Hematopoietic multipotent progenitor cell treated with erythropoietin and hydrocortisone succinate and interleukin-3 and kit ligand, for 8 days (in vitro differentiated cells): ENCODE results near the gene MAP2K2.
"Not testable (repeated sequence)": the region's sequence is repeated elsewhere in the genome, so short reads cannot be mapped to it uniquely, and the experiment has no call there.

ENCODE experiments used
- DNase-seq: peaks from one replicate; pipeline ENCODE4 v3.0.0-alpha.2; 2015

The MAP2K2 gene

GRCh38 chr19:4123615-4124568, at the start of gene MAP2K2:
Gene MAP2K2 (minus strand): TSS chr19:4124122. CDS start chr19:4123875, 247 bp downstream.
- peak; percentile 92 for DNase-seq

DNA sequence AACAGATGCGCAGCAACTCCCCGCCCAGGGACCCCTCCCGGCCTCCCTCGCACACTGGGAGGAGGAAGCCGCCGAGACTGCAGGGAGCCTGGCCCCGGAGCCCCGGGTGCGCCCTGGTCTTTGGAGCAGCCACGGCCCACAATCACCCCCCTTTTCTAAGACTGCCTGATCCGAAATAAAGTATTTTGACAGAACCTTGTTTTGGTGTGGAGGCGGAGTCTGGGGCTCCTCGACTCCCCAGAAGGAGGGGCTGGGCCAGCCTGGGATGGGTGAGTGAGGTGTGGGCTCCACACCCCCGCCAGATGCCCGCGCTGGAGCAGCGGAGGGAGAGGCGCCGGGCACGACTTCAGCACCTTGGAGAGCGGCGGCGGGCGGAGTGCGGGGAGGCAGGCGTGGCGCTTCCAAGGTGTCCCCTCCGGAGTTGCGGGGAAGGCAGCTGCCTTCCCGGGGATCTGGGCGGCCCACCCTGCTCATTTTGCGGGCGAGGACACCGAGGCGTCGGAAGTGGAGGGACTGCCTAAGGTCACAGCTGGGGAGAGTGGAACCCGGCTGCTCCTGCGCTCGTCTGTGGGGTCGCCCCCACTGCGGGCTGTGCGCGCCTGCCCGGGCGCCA, 49.0 kb upstream of the MAP2K2 start:
- peak; percentile 49 for DNase-seq

DNA sequence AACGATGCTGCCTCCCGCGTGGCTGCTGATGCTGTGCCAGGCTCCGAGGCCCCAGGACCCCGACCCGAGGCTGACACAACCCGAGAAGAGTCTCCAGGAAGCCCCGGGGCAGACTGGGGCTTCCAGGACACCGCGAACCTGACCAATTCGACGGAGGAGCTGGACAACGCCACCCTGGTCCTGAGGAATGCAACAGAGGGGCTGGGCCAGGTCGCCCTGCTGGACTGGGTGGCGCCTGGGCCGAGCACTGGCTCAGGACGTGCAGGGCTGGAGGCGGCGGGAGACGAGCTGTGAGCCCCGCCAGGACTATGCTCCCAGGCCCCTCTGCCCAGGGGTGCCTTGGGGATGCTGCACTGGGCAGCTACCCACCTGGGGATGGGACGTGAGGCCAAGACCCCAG, 47.8 kb upstream of the MAP2K2 start:
- DNase-seq = no peak

DNA sequence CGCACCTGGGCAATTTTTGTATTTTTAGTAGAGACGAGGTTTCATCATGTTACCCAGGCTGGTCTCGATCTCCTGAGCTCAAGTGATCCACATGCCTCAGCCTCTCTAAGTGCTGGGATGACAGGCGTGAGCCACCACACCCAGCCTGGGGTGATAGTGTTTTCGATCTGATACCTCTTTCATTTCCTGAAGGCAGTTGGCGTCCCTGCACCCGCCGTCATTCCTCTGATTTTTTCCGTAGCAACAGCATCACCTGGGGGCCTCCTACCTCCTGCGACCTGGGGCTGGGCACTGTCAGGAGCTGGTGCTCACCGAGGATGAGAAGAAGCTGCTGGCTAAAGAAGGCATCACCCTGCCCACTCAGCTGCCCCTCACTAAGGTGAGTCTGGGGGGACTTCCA, 40.3 kb upstream of the MAP2K2 start:
- DNase-seq = no peak

GRCh38 chr19:4161415-4162077, 37.6 kb upstream of the MAP2K2 start:
- no peak for DNase-seq

DNA sequence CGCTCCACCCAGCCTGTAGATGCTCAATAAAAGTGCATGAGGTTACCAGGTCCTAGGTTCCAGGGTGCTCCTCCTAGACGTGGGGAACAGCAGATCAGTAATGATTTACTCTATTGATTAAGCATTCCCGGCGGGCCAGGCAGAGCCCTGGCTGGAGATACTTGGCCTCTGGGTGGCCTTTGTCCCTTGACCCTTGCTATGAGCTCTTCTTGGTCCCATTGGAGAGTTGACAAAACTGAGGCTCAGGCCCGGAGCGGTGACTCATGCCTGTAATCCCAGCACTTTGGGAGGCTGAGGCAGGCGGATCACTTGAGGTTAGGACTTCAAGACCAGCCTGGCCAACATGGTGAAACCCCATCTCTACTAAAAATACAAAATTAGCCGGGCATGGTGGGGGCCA, 34.0 kb upstream of the MAP2K2 start:
- DNase-seq = not testable (repeated sequence)

- no peak for DNase-seq
Observed at GRCh38 chr19:4157164-4157563, 33.2 kb upstream of the MAP2K2 start.

- DNase-seq = no peak
Observed at GRCh38 chr19:4154571-4155312, 30.8 kb upstream of the MAP2K2 start.

GRCh38 chr19:4152241-4152998, 28.5 kb upstream of the MAP2K2 start:
- DNase-seq = no peak

DNA sequence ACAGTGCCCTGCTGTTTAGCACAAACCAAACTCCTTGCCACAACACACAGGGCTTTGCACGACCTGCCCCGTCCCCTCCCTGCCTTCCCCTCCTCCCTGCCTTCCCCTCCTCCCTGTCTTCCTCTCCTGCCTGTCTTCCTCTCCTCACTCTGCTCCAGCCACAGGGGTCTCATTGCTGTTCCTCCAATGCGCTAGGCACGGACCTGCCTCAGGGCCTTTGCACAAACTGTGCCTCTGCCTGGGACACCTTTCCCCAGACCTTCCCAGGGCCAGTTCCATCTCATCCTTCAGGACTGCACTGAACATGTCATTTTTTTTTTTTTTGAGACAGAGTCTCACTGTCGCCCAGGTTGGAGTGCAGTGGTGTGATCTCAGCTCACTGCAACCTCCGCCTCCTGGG, 27.7 kb upstream of the MAP2K2 start:
- no peak for DNase-seq

- DNase-seq = no peak
Observed at GRCh38 chr19:4149518-4150288, 25.8 kb upstream of the MAP2K2 start.

- DNase-seq = peak; percentile 53
Observed at GRCh38 chr19:4144666-4145249, 20.8 kb upstream of the MAP2K2 start.

DNA sequence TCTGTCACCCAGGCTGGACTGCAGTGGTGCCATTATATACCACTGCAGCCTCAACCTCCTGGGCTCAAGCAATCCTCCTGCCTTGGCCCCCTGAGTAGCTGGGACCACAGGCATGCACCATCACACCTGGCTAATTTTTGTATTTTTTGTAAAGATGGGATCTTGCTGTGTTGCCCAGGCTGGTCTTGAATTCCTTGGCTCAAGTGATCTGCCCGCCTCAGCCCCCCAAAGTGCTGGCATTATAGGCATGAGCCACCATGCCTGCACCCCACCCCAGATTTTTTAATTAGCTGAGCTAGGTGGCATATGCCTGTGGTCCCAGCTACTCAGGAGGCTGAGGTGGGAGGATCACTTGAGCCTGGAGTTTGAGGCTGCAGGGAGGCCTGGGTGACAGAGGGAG, 19.0 kb upstream of the MAP2K2 start:
- not testable (repeated sequence) for DNase-seq

DNA sequence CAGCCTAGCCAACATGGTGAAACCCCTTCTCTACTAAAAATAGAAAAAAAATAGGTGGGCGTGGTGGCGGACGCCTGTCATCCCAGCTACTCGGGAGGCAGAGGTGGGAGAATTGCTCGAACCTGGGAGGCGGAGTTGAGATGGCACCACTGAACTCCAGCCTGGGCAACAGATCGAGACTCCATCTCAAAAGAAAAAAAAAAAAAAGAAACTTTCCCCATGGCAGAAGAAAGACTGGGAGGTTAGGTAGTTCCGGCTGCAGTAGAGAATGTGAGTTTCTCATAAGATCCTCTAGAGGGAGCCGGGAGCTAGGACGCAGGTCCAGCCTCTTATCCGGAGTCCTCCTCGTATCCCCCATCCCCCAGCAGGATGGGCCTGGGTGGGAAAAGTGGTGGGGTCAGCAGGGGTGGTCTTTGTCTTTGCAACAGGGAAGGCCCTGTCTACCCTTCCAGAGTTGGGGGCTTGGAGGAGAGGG, 16.4 kb upstream of the MAP2K2 start:
- peak; percentile 83 for DNase-seq

DNA sequence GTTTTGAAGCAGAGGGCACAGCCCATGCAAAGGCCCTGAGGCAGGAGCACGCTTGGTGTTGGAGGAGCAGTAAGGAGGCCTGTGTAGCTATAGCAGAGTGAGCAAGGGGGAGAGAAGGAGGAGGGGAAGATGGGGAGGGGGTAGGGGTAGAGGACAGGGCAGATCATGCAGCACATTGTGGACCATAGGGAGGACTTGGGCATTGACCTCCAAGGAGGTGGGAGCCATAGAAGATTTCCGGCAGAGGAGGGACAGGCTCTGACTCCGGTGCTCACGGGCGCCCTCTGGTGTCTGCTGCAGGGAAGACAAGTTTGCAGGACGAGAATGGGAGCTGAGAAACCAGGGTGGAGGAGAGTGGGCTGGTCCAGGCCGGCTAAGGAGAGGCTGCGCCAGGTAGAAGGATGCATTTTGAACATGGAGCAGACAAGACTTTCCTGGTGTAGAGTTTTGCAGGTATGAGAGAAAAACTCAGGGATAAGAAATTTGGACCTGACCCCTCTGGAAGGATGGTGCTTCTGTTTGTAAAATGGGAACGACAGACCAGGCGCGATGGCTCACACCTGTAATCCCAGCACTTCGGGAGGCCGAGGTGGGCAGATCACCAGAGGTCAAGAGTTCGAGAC, 15.8 kb upstream of the MAP2K2 start:
- DNase-seq = peak; percentile 85

GRCh38 chr19:4138445-4138844, 14.5 kb upstream of the MAP2K2 start:
- no peak for DNase-seq

- DNase-seq = no peak
Observed at GRCh38 chr19:4136680-4137088, 12.8 kb upstream of the MAP2K2 start.

DNA sequence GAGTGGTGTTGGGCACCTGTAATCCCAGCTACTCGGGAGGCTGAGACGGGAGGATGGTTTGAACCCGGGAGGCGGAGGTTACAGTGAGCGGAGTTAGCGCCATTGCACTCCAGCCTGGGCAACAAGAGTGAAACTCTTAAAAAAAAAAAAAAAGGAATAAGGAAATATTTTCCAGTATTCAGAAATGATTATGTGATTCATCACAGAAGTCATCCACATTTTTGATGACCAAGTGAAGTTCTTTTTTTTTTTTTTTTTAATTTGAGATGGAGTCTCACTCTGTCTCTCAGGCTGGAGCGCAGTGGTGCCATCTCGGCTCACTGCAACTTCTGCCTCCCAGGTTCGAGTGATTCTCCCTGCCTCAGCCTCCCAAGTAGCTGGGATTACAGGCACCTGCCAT, 11.5 kb upstream of the MAP2K2 start:
- not testable (repeated sequence) for DNase-seq

- no peak for DNase-seq
Observed at GRCh38 chr19:4134351-4134750, 10.4 kb upstream of the MAP2K2 start.

DNA sequence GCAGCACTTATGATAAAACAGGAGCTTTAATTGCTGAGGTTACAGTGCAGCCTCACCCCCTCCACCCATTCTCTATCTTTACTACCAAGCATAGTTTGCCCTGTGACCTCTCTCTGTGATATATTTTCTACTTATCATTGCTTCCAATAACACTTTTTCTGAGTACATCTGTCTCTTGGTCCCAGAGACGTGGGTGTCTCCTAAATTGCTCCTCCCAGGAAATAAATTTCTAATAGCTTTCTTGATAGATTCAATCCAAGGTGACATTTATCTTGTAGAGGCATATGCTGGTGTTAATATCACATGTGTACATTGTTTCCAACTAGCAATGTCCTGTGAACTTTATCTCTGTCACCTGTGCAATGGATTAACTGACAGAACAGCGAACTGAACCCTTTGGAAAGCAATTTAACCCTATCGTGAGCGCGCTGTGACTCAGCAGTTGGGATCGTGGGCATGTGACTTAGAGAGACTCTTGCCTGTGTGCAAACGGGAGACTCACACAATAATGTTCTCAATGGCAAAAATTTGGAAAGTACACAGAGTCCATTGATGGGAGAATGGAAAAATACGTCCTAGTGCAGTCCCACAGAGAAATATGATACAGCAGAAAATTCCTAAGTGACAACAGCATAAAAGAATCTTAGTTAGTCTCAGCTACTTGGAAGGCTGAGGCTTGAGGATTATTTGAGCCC, 7.0 kb upstream of the MAP2K2 start:
- DNase-seq = peak; percentile 100
